HEK293 (cell line): ENCODE data around the gene MAP3K13.

Experiments used
- GLI4 ChIP-seq: fragments of 450-650 bp; formaldehyde crosslinking; IDR thresholded peaks from 2 replicates; pipeline ENCODE4 v1.5.1; 2016; ENCODE audit warnings: missing biosample characterization, missing genetic modification characterization
- REPIN1 ChIP-seq: fragments of 450-650 bp; formaldehyde crosslinking; IDR thresholded peaks from 2 replicates; pipeline ENCODE4 v1.5.1; 2017; ENCODE audit warnings: missing biosample characterization, missing genetic modification characterization, low read depth
- ZBTB21 ChIP-seq: fragments of 450-650 bp; formaldehyde crosslinking; IDR thresholded peaks from 2 replicates; pipeline ENCODE4 v1.5.1; 2017; ENCODE audit warnings: missing biosample characterization, missing genetic modification characterization
- ZBTB26 ChIP-seq: fragments of 450-650 bp; formaldehyde crosslinking; optimal IDR thresholded peaks from 2 replicates; pipeline ENCODE3; 2016; ENCODE audit warnings: missing biosample characterization, mild to moderate bottlenecking, missing genetic modification characterization
- ZBTB44 ChIP-seq: fragments of 450-650 bp; IDR thresholded peaks from 2 replicates; pipeline ENCODE4 v1.5.1; 2018; ENCODE audit warnings: missing biosample characterization, mild to moderate bottlenecking, missing genetic modification characterization
- ZNF140 ChIP-seq: fragments of 450-650 bp; formaldehyde crosslinking; IDR thresholded peaks from 2 replicates; pipeline ENCODE4 v1.5.1; 2016; ENCODE audit warnings: missing biosample characterization, missing genetic modification characterization
- ZNF707 ChIP-seq: fragments of 450-650 bp; formaldehyde crosslinking; IDR thresholded peaks from 2 replicates; pipeline ENCODE4 v1.5.1; 2016; ENCODE audit warnings: missing biosample characterization, missing genetic modification characterization
- ZNF785 ChIP-seq: fragments of 450-650 bp; formaldehyde crosslinking; IDR thresholded peaks from 2 replicates; pipeline ENCODE4 v1.5.1; 2016; ENCODE audit warnings: missing biosample characterization, missing genetic modification characterization
- ZSCAN4 ChIP-seq: fragments of 450-650 bp; formaldehyde crosslinking; IDR thresholded peaks from 2 replicates; pipeline ENCODE4 v1.5.1; 2017; ENCODE audit warnings: missing biosample characterization, missing genetic modification characterization
- TF ChIP-seq, protein P1 (sequence below): fragments of 450-650 bp; formaldehyde crosslinking; IDR thresholded peaks from 2 replicates; pipeline ENCODE4 v1.5.1; 2016; ENCODE audit warnings: missing biosample characterization, missing genetic modification characterization

- TF ChIP-seq ZSCAN4 (tag by site-specific recombination) (no peak), ZNF785 (no peak), ZNF707 (tag by site-specific recombination) (no peak), ZNF140 (tag by site-specific recombination) (no peak), ZBTB44 (tag by site-specific recombination) (no peak), GLI4 (no peak), ZBTB21 (tag by site-specific recombination) (no peak), ZBTB26 (no peak), REPIN1 (tag by site-specific recombination) (no peak)
- TF ChIP-seq, protein P1, sequence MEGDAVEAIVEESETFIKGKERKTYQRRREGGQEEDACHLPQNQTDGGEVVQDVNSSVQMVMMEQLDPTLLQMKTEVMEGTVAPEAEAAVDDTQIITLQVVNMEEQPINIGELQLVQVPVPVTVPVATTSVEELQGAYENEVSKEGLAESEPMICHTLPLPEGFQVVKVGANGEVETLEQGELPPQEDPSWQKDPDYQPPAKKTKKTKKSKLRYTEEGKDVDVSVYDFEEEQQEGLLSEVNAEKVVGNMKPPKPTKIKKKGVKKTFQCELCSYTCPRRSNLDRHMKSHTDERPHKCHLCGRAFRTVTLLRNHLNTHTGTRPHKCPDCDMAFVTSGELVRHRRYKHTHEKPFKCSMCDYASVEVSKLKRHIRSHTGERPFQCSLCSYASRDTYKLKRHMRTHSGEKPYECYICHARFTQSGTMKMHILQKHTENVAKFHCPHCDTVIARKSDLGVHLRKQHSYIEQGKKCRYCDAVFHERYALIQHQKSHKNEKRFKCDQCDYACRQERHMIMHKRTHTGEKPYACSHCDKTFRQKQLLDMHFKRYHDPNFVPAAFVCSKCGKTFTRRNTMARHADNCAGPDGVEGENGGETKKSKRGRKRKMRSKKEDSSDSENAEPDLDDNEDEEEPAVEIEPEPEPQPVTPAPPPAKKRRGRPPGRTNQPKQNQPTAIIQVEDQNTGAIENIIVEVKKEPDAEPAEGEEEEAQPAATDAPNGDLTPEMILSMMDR (tag by site-specific recombination) = no peak
Observed at GRCh38 chr3:185342459-185343174, 20.3 kb upstream of the MAP3K13 start.
